ENCODE results near the gene SUMO1. TPM values are rescaled to one million over a fixed set of nuclear protein-coding genes. Genes with fewer than 3 reads are reported as not detected.

Gene SUMO1
- total and polyA plus RNA-seq, 2 of the 8 experiments (the other 6 are each of a cell fraction or from before 2014, with no cell fraction given), result 108 to 238 TPM

GRCh38 chr2:202186641-202187202 is 51.7 kb downstream of the SUMO1 start:
- Histone ChIP-seq H2BK20ac (ENCODE audit: low read length) (no peak overlapping the region), H2AK5ac (ENCODE audit: low read depth, low read length) (no peak overlapping the region), H3K36me3 (ENCODE audit: control insufficient read depth in 2 of 4, insufficient read depth in 4 of 4, low read length in 3 of 4) (no peaks in the 10 kb centered on the region), H3K23ac (ENCODE audit: insufficient read length) (no peak overlapping the region), H4K20me1 (replicated peaks in 1 of 2; ENCODE audit: control insufficient read depth in 1 of 2, insufficient read depth in 2 of 2, low read length in 2 of 2) (no peaks in the 10 kb centered on the region), H3K4me2 (ENCODE audit: insufficient read depth in 1 of 2, low read depth in 2 of 2, low read length in 2 of 2) (no peak overlapping the region), H4K5ac (ENCODE audit: insufficient read length, low read depth, low read length) (no peak overlapping the region), H3K18ac (ENCODE audit: extremely low read depth, low read length) (no peak overlapping the region), H3K4me1 (replicated peaks in 1 of 4; ENCODE audit: control insufficient read depth in 3 of 4, insufficient read depth in 4 of 4, low read length in 3 of 4) (no peaks in the 10 kb centered on the region), H3K4ac (replicated peaks; ENCODE audit: insufficient read length, low read depth, low read length) (no peak overlapping the region), H3K27me3 (replicated peaks in 1 of 4; ENCODE audit: control insufficient read depth in 3 of 4, extremely low read depth in 1 of 4, insufficient read depth in 3 of 4, low read length in 3 of 4) (no peaks in the 10 kb centered on the region), H2BK120ac (replicated peaks; ENCODE audit: low read depth, low read length) (no peak overlapping the region), H4K91ac (replicated peaks; ENCODE audit: insufficient read length, low read length) (no peak overlapping the region), H3K9me3 (ENCODE audit: insufficient read depth in 2 of 2, low read depth in 1 of 2, low read length in 1 of 2) (no peaks in the 10 kb centered on the region), H3K27ac (ENCODE audit: low read depth, low read length) (no peak overlapping the region), H3K23me2 (ENCODE audit: low read depth, low read length) (no peaks in the 10 kb centered on the region), H2BK5ac (ENCODE audit: low read depth, low read length) (no peak overlapping the region), H4K8ac (ENCODE audit: extremely low read depth, insufficient read depth, low read length) (no peak overlapping the region), H2BK12ac (ENCODE audit: low read depth, low read length) (no peak overlapping the region), H3K9ac (replicated peaks in 1 of 4; ENCODE audit: extremely low read depth in 1 of 4, low read depth in 3 of 4, low read length in 3 of 4) (no peak overlapping the region), H2AFZ (ENCODE audit: low read length) (no peak overlapping the region), H3K79me2 (ENCODE audit: control insufficient read depth in 1 of 2, insufficient read depth in 2 of 2, low read length in 2 of 2) (no peaks in the 10 kb centered on the region), H2BK15ac (ENCODE audit: low read length) (no peak overlapping the region), H3K14ac (ENCODE audit: insufficient read length) (no peak overlapping the region), H3K79me1 (ENCODE audit: low read depth, low read length) (no peaks in the 10 kb centered on the region), H3K56ac (replicated peaks; ENCODE audit: insufficient read length, low read depth, low read length) (no peak overlapping the region), H3K4me3 (ENCODE audit: extremely low read depth in 1 of 4, insufficient read depth in 2 of 4, low read depth in 3 of 4, low read length in 4 of 4) (no peak overlapping the region)
- TF ChIP-seq SRF (IDR thresholded peaks at IDR 0.05; ENCODE audit: low read depth, low read length) (no peak), EP300 (IDR thresholded peaks at IDR 0.05; ENCODE audit: borderline replicate concordance in 1 of 2, low read depth in 2 of 2, low read length in 2 of 2) (no peak), KDM4A (IDR thresholded peaks at IDR 0.05; ENCODE audit: low read depth, low read length, severe bottlenecking) (no peak), PHF8 (conservative IDR thresholded peaks at IDR 0.05; ENCODE audit: low read depth, low read length) (no peak), SIX5 (IDR thresholded peaks at IDR 0.05; ENCODE audit: low read depth, low read length) (no peak), TBP (IDR thresholded peaks at IDR 0.05; ENCODE audit: low read depth, low read length) (no peak), POU5F1 (IDR thresholded peaks at IDR 0.05; ENCODE audit: low read depth, low read length) (no peak), GTF2F1 (IDR thresholded peaks at IDR 0.05; ENCODE audit: borderline replicate concordance, low read depth, low read length) (no peak), YY1 (IDR thresholded peaks at IDR 0.05; ENCODE audit: low read depth, low read length) (no peak), RFX5 (IDR thresholded peaks at IDR 0.05; ENCODE audit: borderline replicate concordance, low read depth, low read length) (no peak), MAX (IDR thresholded peaks at IDR 0.05) (no peak), CREB1 (IDR thresholded peaks at IDR 0.05) (no peak), TAF1 (IDR thresholded peaks at IDR 0.05; ENCODE audit: low read depth, low read length) (no peak), POLR2A (IDR thresholded peaks at IDR 0.05; ENCODE audit: control extremely low read depth in 1 of 2, low read depth in 2 of 2, low read length in 2 of 2) (no peak), ASH2L (IDR thresholded peaks at IDR 0.05; ENCODE audit: low read length) (no peak)
- FAIRE-seq, result no peak
- 97% methylated on average over 4 of the region's 4 CpGs; no CpG with 5 or more reads in 1 of the 2 experiments for WGBS, 2 experiments (ENCODE audit: extremely low coverage in 1 of 2, insufficient coverage in 1 of 2, insufficient read length in 1 of 2, insufficient replicate concordance in 2 of 2, low coverage in 1 of 2, low lambda C conversion rate in 2 of 2, missing lambda C conversion rate in 1 of 2)
- peak in 1 of 2 experiments; percentile 20 for DNase-seq (ENCODE audit: low read depth in 1 of 2, low spot score in 2 of 2)
- CTCF ChIA-PET (ENCODE audit: partially characterized antibody), result interaction anchor here (1.0 to 2.1 kb wide), 2 partner anchors 8 to 114 kb away, joined by 4 read pairs; partner anchors contain the start of gene KIAA2012
- POLR2A ChIA-PET (ENCODE audit: partially characterized antibody), result interaction anchor here (1.0 kb wide), 1 partner anchor 209 kb away, joined by 3 read pairs; no protein-coding TSS in a partner anchor
